GM12878 (cell line): ENCODE results near the gene ATP6V1A. TPM values are rescaled to one million over a fixed set of nuclear protein-coding genes. Genes with fewer than 3 reads are reported as not detected.

ENCODE experiments used
- ATAC-seq: fragments of 200-7000 bp; cut with Tn5 transposase; 3 replicates; pipeline ENCODE4 v1.9.1; 2020; ENCODE audit warnings: mild to moderate bottlenecking, moderate library complexity
- BruUV-seq: library from RNA; stranded (reverse); fragments of 400-500 nt; replicated peaks from 2 replicates; lab custom pipeline; 2021; lab: Mats Ljungman, UMichigan
- CTCF ChIA-PET: fragments of 300-600 bp; sonication (Branson Sonifier 250); formaldehyde crosslinking; extraction: SDS; loops from one replicate; lab custom pipeline; 2021; ENCODE audit warnings: inconsistent platforms; lab: Yijun Ruan, JAX
- POLR2A ChIA-PET: fragments of 350-600 bp; formaldehyde crosslinking; extraction: SDS; loops from one replicate; lab custom pipeline; 2021; ENCODE audit warnings: inconsistent platforms; lab: Charles Lee
- RAD21 ChIA-PET: fragments of 300-600 bp; sonication (Branson Sonifier 250); formaldehyde crosslinking; loops from one replicate; lab custom pipeline; 2023; ENCODE audit warnings: antibody characterized with exemption; ENCODE audit not compliant: unreplicated experiment; lab: Charles Lee
- SMC1A ChIA-PET: fragments of 300-600 bp; sonication (Branson Sonifier 250); formaldehyde crosslinking; loops from one replicate; lab custom pipeline; 2023; ENCODE audit not compliant: unreplicated experiment, uncharacterized antibody; lab: Charles Lee
- DNase-seq: peaks from one replicate; pipeline ENCODE4 v3.0.0-alpha.2; 2011; ENCODE audit warnings: low read depth, low spot score
- FAIRE-seq: peaks from 3 replicates; lab custom pipeline; 2011; peaks lifted over from hg19 to GRCh38; lab: Jason Lieb, UNC
- H2AFZ ChIP-seq: 2 replicates; pipeline ENCODE4 v1.6.0; 2011; ENCODE audit warnings: low read depth, low read length, control low read depth; ENCODE audit not compliant: control insufficient read depth
- H3K27ac ChIP-seq: 2 replicates; pipeline ENCODE4 v1.5.1; 2011; ENCODE audit warnings: control low read depth; ENCODE audit not compliant: control insufficient read depth, insufficient read depth
- H3K27me3 ChIP-seq, 2 experiments: replicated peaks in 1 of 2; 2 replicates each; pipeline versions ENCODE4 v1.6.0 to v1.6.1; 2011; ENCODE audit warnings: low read length in 1 of 2; ENCODE audit not compliant: control insufficient read depth in 2 of 2, insufficient read depth in 2 of 2
- H3K36me3 ChIP-seq, 2 experiments: 2 replicates each; pipeline ENCODE4 v1.5.1; 2011; ENCODE audit warnings: low read length in 1 of 2; ENCODE audit not compliant: control insufficient read depth in 2 of 2, insufficient read depth in 2 of 2
- H3K4me1 ChIP-seq: 2 replicates; pipeline ENCODE4 v1.6.1; 2011; ENCODE audit warnings: mild to moderate bottlenecking, low read length, moderate library complexity, mixed read lengths; ENCODE audit not compliant: control insufficient read depth, insufficient read depth
- H3K4me2 ChIP-seq: 2 replicates; pipeline ENCODE4 v1.6.0; 2011; ENCODE audit warnings: control low read depth; ENCODE audit not compliant: control insufficient read depth, insufficient read depth
- H3K4me3 ChIP-seq: fragments of 200-600 bp; sonication (generic); 2 replicates; pipeline ENCODE4 v1.5.1; 2016
- H3K79me2 ChIP-seq: 2 replicates; pipeline ENCODE4 v1.6.0; 2011; ENCODE audit warnings: low read length; ENCODE audit not compliant: control insufficient read depth, insufficient read depth
- H3K9ac ChIP-seq: 2 replicates; pipeline ENCODE4 v1.8.0; 2011; ENCODE audit warnings: low read length, control low read depth, mixed read lengths; ENCODE audit not compliant: control insufficient read depth, insufficient read depth
- H3K9me3 ChIP-seq: replicated peaks from 3 replicates; pipeline ENCODE4 v1.5.1; 2011; ENCODE audit warnings: mild to moderate bottlenecking, low read length; ENCODE audit not compliant: control insufficient read depth, insufficient read depth
- H4K20me1 ChIP-seq: 2 replicates; pipeline ENCODE4 v1.6.0; 2011; ENCODE audit not compliant: control insufficient read depth, insufficient read depth
- BMI1 ChIP-seq: fragments of 450-650 bp; IDR thresholded peaks from 2 replicates; pipeline ENCODE4 v1.6.1; 2016; ENCODE audit warnings: mild to moderate bottlenecking, moderate library complexity, borderline replicate concordance
- CBX3 ChIP-seq: fragments of 200-600 bp; sonication (generic); IDR thresholded peaks from 2 replicates; pipeline ENCODE4 v1.6.1; 2016; ENCODE audit warnings: low read depth, borderline replicate concordance
- DPF2 ChIP-seq: fragments of 450-650 bp; IDR thresholded peaks from 2 replicates; pipeline ENCODE4 v1.6.1; 2017; ENCODE audit warnings: mild to moderate bottlenecking
- ESRRA ChIP-seq: IDR thresholded peaks from 2 replicates; pipeline ENCODE4 v1.6.1; 2012; ENCODE audit warnings: mild to moderate bottlenecking, low read length, improper control_type of control experiment
- FOXM1 ChIP-seq: IDR thresholded peaks from 2 replicates; pipeline ENCODE4 v1.6.1; 2012; ENCODE audit warnings: low read depth, mild to moderate bottlenecking, inconsistent platforms, low read length, moderate library complexity
- HDGF ChIP-seq: fragments of 450-650 bp; IDR thresholded peaks from 2 replicates; pipeline ENCODE4 v1.6.1; 2016; ENCODE audit warnings: antibody characterized with exemption
- JUNB ChIP-seq: IDR thresholded peaks from 2 replicates; pipeline ENCODE4 v1.6.1; 2016; ENCODE audit warnings: antibody characterized with exemption, mild to moderate bottlenecking
- KLF5 ChIP-seq: fragments of 450-650 bp; IDR thresholded peaks from 2 replicates; pipeline ENCODE4 v1.6.1; 2014; ENCODE audit warnings: mild to moderate bottlenecking; ENCODE audit not compliant: partially characterized antibody
- MEF2B ChIP-seq: fragments of 450-650 bp; IDR thresholded peaks from 2 replicates; pipeline ENCODE4 v1.6.1; 2018; ENCODE audit warnings: mild to moderate bottlenecking, moderate library complexity; ENCODE audit not compliant: partially characterized antibody, poor library complexity, severe bottlenecking
- RBBP5 ChIP-seq: fragments of 200-600 bp; sonication (generic); conservative IDR thresholded peaks from 2 replicates; pipeline ENCODE4 v1.6.1; 2016
- SPI1 ChIP-seq: IDR thresholded peaks from 2 replicates; pipeline ENCODE4 v1.6.1; 2011; ENCODE audit warnings: low read depth, mild to moderate bottlenecking, low read length, moderate library complexity, borderline replicate concordance; ENCODE audit not compliant: insufficient read depth
- SRF ChIP-seq, 2 experiments: IDR thresholded peaks; 2 replicates each; pipeline ENCODE4 v1.6.1; 2011; ENCODE audit warnings: low read depth in 2 of 2, low read length in 2 of 2, mild to moderate bottlenecking in 1 of 2, moderate library complexity in 1 of 2
- STAT3 ChIP-seq: IDR thresholded peaks from 2 replicates; pipeline ENCODE4 v1.6.1; 2011; ENCODE audit warnings: low read depth, low read length, improper control_type of control experiment
- TCF7 ChIP-seq: IDR thresholded peaks from 2 replicates; pipeline ENCODE4 v1.6.1; 2014; ENCODE audit warnings: antibody characterized with exemption, borderline replicate concordance
- ZNF217 ChIP-seq: fragments of 450-650 bp; IDR thresholded peaks from 2 replicates; pipeline ENCODE4 v1.6.1; 2017; ENCODE audit warnings: antibody characterized with exemption, mild to moderate bottlenecking
- WGBS: methylation state at CpG from one replicate; pipeline ENCODE4 v1.1.6; 2016; ENCODE audit warnings: low lambda C conversion rate; ENCODE audit not compliant: insufficient replicate concordance, insufficient coverage; ENCODE audit errors: missing lambda C conversion rate; 5-methylcytosine and 5-hydroxymethylcytosine counted together
- in situ Hi-C: fragments of 300-500 bp; cut with MboI; formaldehyde crosslinking; loops from 9 replicates; pipeline ENCODE4 v1.14.3; 2018; ENCODE audit warnings: mixed read lengths
- intact Hi-C: fragments of 100-400 bp; cut with micrococcal nuclease; formaldehyde crosslinking; loops from one replicate; pipeline ENCODE4 v1.14.2; 2022; ENCODE audit not compliant: unreplicated experiment
- polyA plus RNA-seq, 11 experiments: library from polyadenylated mRNA; depleted of rRNA in 4 of 11; unstranded in 6 of 11; stranded (reverse) in 5 of 11; fragments of >200 nt; fragmentation: Nextera tagmentation in 4 of 11; fragmentation: Illumina TruSeq in 1 of 11; extraction: Ambion mirVana in 4 of 11; extraction: Trizol in 1 of 11; gene quantifications; 1 replicate in 1 of 11; 2 replicates in 10 of 11; pipeline versions ENCODE4 v1.2.1 to v1.2.3, GENCODE V29; 2011 to 2016; ENCODE audit warnings: inconsistent platforms in 2 of 11, missing spikeins in 2 of 11, low read depth in 1 of 11
- total RNA-seq, 4 experiments: library from RNA; depleted of rRNA in 3 of 4; stranded (reverse); fragments of >200 nt in 3 of 4; fragmentation: Illumina TruSeq in 1 of 4; extraction: Trizol in 1 of 4; gene quantifications; 2 replicates each; pipeline versions ENCODE4 v1.2.1 to v1.2.3, GENCODE V29; 2013 to 2021
- TF ChIP-seq, protein P1 (sequence below): fragments of 450-650 bp; IDR thresholded peaks from 2 replicates; pipeline ENCODE4 v1.6.1; 2017; ENCODE audit warnings: mild to moderate bottlenecking, low read depth, inconsistent platforms; ENCODE audit not compliant: poor library complexity, severe bottlenecking
- TF ChIP-seq, protein P2 (sequence below): fragments of 450-650 bp; IDR thresholded peaks from 2 replicates; pipeline ENCODE4 v1.6.1; 2018; ENCODE audit warnings: mild to moderate bottlenecking, low read depth, moderate library complexity; ENCODE audit not compliant: partially characterized antibody
- TF ChIP-seq, protein P3 (sequence below): IDR thresholded peaks from 2 replicates; pipeline ENCODE4 v1.6.1; 2011; ENCODE audit warnings: mild to moderate bottlenecking, low read depth, low read length, moderate library complexity; ENCODE audit not compliant: insufficient replicate concordance

The ATP6V1A gene
- total and polyA plus RNA-seq, 10 of the 15 experiments (the other 5 are each of a cell fraction or from before 2014, with no cell fraction given): 22.4 to 65.8 (median 47.7) TPM

DNA sequence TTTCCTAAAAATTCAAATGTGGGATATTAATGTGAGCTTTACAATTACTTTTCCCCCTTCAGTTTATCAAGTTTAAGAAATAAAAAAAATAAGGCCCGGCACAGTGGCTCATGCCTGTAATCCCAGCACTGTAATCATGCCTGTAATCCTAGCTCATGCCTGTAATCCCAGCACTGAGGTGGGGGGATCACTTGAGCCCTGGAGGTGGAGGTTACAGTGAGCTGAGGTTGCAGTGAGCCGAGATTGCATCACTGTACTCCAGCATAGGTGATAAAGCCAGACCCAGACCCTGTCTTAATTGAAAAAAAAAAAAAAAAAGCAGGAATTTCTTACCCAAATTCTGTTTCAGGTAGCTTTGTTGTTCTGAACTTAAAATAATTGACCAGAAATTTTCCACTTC is 17.9 kb downstream of the ATP6V1A start:
- no peak overlapping the region for H2AFZ ChIP-seq
- no peaks in the 10 kb centered on the region for H3K79me2 ChIP-seq
- TF ChIP-seq DPF2: no peak
- no peak for TF ChIP-seq ZNF217
- no peak for TF ChIP-seq STAT3
- no peak for TF ChIP-seq ESRRA
- no peak for TF ChIP-seq JUNB
- no peak for TF ChIP-seq SPI1
- no peak for TF ChIP-seq BMI1
- TF ChIP-seq HDGF: no peak
- no peak for TF ChIP-seq FOXM1
- no peak for TF ChIP-seq TCF7
- no peak for TF ChIP-seq SRF (IDR thresholded peaks at IDR 0.05; ENCODE audit: low read depth in 2 of 2, low read length in 2 of 2)
- TF ChIP-seq CBX3: no peak
- TF ChIP-seq, protein P1, sequence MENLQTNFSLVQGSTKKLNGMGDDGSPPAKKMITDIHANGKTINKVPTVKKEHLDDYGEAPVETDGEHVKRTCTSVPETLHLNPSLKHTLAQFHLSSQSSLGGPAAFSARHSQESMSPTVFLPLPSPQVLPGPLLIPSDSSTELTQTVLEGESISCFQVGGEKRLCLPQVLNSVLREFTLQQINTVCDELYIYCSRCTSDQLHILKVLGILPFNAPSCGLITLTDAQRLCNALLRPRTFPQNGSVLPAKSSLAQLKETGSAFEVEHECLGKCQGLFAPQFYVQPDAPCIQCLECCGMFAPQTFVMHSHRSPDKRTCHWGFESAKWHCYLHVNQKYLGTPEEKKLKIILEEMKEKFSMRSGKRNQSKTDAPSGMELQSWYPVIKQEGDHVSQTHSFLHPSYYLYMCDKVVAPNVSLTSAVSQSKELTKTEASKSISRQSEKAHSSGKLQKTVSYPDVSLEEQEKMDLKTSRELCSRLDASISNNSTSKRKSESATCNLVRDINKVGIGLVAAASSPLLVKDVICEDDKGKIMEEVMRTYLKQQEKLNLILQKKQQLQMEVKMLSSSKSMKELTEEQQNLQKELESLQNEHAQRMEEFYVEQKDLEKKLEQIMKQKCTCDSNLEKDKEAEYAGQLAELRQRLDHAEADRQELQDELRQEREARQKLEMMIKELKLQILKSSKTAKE: no peak
- TF ChIP-seq MEF2B: no peak
- TF ChIP-seq, protein P2, sequence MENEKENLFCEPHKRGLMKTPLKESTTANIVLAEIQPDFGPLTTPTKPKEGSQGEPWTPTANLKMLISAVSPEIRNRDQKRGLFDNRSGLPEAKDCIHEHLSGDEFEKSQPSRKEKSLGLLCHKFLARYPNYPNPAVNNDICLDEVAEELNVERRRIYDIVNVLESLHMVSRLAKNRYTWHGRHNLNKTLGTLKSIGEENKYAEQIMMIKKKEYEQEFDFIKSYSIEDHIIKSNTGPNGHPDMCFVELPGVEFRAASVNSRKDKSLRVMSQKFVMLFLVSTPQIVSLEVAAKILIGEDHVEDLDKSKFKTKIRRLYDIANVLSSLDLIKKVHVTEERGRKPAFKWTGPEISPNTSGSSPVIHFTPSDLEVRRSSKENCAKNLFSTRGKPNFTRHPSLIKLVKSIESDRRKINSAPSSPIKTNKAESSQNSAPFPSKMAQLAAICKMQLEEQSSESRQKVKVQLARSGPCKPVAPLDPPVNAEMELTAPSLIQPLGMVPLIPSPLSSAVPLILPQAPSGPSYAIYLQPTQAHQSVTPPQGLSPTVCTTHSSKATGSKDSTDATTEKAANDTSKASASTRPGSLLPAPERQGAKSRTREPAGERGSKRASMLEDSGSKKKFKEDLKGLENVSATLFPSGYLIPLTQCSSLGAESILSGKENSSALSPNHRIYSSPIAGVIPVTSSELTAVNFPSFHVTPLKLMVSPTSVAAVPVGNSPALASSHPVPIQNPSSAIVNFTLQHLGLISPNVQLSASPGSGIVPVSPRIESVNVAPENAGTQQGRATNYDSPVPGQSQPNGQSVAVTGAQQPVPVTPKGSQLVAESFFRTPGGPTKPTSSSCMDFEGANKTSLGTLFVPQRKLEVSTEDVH: no peak
- TF ChIP-seq KLF5: no peak
- TF ChIP-seq, protein P3, sequence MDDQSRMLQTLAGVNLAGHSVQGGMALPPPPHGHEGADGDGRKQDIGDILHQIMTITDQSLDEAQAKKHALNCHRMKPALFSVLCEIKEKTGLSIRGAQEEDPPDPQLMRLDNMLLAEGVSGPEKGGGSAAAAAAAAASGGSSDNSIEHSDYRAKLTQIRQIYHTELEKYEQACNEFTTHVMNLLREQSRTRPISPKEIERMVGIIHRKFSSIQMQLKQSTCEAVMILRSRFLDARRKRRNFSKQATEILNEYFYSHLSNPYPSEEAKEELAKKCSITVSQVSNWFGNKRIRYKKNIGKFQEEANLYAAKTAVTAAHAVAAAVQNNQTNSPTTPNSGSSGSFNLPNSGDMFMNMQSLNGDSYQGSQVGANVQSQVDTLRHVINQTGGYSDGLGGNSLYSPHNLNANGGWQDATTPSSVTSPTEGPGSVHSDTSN: no peak
- no peak for TF ChIP-seq RBBP5
- no peak overlapping the region for H3K4me2 ChIP-seq
- intact Hi-C loops (no loop called here), in situ Hi-C loops (no loop called here)
- ChIA-PET SMC1A (interaction anchor here (0.6 to 1.5 kb wide), 5 partner anchors 13 to 108 kb away, joined by 3 to 5 read pairs (median 3); no protein-coding TSS in a partner anchor), CTCF (interaction anchor here (0.6 to 1.3 kb wide), 4 partner anchors 14 to 560 kb away, joined by 3 read pairs; no protein-coding TSS in a partner anchor), RAD21 (no interaction called here), POLR2A (interaction anchor here (0.6 to 1.8 kb wide), 4 partner anchors 9 to 248 kb away, joined by 3 to 4 read pairs (median 4); no protein-coding TSS in a partner anchor)
- WGBS: 94% methylated on average over 2 of the region's 2 CpGs
- FAIRE-seq (no peak), DNase-seq (no peak), ATAC-seq (no peak)
- no peaks in the 10 kb centered on the region for H4K20me1 ChIP-seq
- H3K36me3 ChIP-seq: no peaks in the 10 kb centered on the region
- H3K4me1 ChIP-seq: no peaks in the 10 kb centered on the region
- no peak overlapping the region for H3K4me3 ChIP-seq
- no peak overlapping the region for H3K9ac ChIP-seq
- H3K9me3 ChIP-seq: no peaks in the 10 kb centered on the region
- no peaks in the 10 kb centered on the region for H3K27me3 ChIP-seq
- no peak overlapping the region for H3K27ac ChIP-seq
- no TSS peak for BruUV-seq
